ENCODE measurements around the gene ORC1. TPM values are rescaled to one million over a fixed set of nuclear protein-coding genes. Genes with fewer than 3 reads are reported as not detected.
"Not testable (repeated sequence)": the region's sequence is repeated elsewhere in the genome, so short reads cannot be mapped to it uniquely, and the experiment has no call there.

ORC1 gene
- total RNA-seq, 4 donors from 2014 or later: 0.29 to 2.6 (median 0.50) TPM

DNA sequence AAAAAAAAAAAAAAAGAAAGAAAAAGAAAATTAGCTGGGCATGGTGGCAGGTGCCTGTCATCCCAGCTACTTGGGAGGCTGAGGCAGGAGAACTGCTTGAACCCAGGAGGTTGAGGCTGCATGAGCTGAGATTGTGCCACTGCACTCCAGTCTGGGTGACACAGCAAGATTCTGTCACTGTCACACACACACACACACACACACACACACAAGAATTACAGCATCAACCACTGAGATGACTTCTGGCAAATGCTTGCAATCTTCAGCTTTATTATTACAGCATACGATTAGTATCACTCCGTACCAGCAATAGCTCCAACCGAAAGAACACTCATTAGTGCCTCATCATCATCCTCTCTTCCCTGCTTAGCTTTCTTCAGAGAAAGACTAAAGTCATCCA, 4.6 kb downstream of the ORC1 start:
- no peak overlapping the region for H3K4me3 ChIP-seq
- no peaks in the 10 kb centered on the region for H3K36me3 ChIP-seq
- ATAC-seq (no peak), DNase-seq (no peak)
- TF ChIP-seq, protein P1, sequence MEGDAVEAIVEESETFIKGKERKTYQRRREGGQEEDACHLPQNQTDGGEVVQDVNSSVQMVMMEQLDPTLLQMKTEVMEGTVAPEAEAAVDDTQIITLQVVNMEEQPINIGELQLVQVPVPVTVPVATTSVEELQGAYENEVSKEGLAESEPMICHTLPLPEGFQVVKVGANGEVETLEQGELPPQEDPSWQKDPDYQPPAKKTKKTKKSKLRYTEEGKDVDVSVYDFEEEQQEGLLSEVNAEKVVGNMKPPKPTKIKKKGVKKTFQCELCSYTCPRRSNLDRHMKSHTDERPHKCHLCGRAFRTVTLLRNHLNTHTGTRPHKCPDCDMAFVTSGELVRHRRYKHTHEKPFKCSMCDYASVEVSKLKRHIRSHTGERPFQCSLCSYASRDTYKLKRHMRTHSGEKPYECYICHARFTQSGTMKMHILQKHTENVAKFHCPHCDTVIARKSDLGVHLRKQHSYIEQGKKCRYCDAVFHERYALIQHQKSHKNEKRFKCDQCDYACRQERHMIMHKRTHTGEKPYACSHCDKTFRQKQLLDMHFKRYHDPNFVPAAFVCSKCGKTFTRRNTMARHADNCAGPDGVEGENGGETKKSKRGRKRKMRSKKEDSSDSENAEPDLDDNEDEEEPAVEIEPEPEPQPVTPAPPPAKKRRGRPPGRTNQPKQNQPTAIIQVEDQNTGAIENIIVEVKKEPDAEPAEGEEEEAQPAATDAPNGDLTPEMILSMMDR (IDR thresholded peaks at IDR 0.05 in 4 of 5, conservative IDR thresholded peaks at IDR 0.05 in 1 of 5): no peak
- no peak for TF ChIP-seq POLR2A (IDR thresholded peaks at IDR 0.05)
- peaks cover 8 to 9% of the 10 kb centered on the region in 2 donors for H3K4me1 ChIP-seq
- intact Hi-C loops (cut with DNase I; ENCODE audit: low total_unique reads) (loop anchor here (5.0 kb wide), 1 partner anchor 153 kb away; the partner anchor contains the start of gene TUT4), in situ Hi-C loops (cut with MboI; ENCODE audit: low sequenced_read_pairs in 4 of 4) (loop anchor here in 3 of 4 donors (25.0 kb wide), 1 partner anchor 288 kb away; the partner anchor contains the start of gene COA7 (in 3 of the 3))
- H3K9me3 ChIP-seq: no peaks in the 10 kb centered on the region
- H3K27me3 ChIP-seq: no peaks in the 10 kb centered on the region
- H3K27ac ChIP-seq: no peak overlapping the region

DNA sequence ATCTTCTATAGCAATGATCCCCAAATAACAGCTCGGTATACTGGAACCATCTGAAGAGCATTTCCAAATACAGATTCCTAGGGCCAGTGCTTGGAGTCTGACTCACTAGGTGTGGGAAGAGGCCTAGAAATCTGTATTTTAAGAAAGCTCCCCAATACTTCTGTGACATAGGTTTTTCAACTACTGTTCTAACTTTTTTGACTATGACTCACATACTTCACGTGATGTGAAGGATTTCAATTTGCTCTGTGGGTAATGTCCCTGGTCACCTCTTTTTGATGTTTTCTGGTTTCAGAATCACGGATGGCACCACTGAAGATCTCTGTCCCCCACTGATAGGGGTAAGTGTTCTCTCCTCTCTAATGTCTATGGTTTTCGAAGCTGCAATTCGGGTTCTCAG, 11.0 kb downstream of the ORC1 start:
- no peaks in the 10 kb centered on the region for H3K4me1 ChIP-seq
- H3K9me3 ChIP-seq: no peaks in the 10 kb centered on the region
- no peaks in the 10 kb centered on the region for H3K36me3 ChIP-seq
- TF ChIP-seq, protein P1 (IDR thresholded peaks at IDR 0.05 in 4 of 5, conservative IDR thresholded peaks at IDR 0.05 in 1 of 5): no peak
- no peak for TF ChIP-seq POLR2A (IDR thresholded peaks at IDR 0.05)
- ATAC-seq: no peak
- intact Hi-C loops (cut with DNase I; ENCODE audit: low total_unique reads) (no loop called here), in situ Hi-C loops (cut with MboI; ENCODE audit: low sequenced_read_pairs in 4 of 4) (no loop called here)
- H3K27ac ChIP-seq: no peak overlapping the region
- no peaks in the 10 kb centered on the region for H3K27me3 ChIP-seq
- DNase-seq: no peak
- no peak overlapping the region for H3K4me3 ChIP-seq

DNA sequence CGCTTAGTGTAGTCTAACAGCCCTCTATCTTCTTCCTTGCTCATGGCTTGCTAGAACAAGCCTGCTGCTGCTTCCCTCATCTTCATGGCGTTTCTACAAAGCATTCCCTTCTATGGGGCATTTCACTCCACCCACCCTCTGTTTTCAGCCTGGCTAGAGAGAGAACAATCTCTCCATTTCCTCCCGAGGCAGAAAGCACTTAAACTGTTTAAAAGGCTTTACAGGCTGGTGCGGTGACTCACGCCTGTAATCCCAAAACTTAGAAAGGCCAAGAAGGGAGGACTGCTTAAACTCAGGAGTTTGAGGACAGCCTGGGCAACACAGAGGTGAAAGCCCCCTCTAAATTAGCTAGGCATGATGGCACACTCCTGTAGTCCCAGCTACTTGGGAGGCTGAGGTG, 17.8 kb downstream of the ORC1 start:
- Histone ChIP-seq H3K27me3 (no peaks in the 10 kb centered on the region), H3K4me1 (no peaks in the 10 kb centered on the region), H3K36me3 (no peaks in the 10 kb centered on the region), H3K4me3 (no peak overlapping the region), H3K9me3 (no peaks in the 10 kb centered on the region), H3K27ac (no peak overlapping the region)
- in situ Hi-C loops (cut with MboI; ENCODE audit: low sequenced_read_pairs in 4 of 4) (no loop called here), intact Hi-C loops (cut with DNase I; ENCODE audit: low total_unique reads) (no loop called here)
- ATAC-seq (no peak), DNase-seq (no peak)
- TF ChIP-seq, protein P1 (IDR thresholded peaks at IDR 0.05 in 4 of 5, conservative IDR thresholded peaks at IDR 0.05 in 1 of 5): no peak
- no peak for TF ChIP-seq POLR2A (IDR thresholded peaks at IDR 0.05)

GRCh38 chr1:52385376-52385775, 18.8 kb downstream of the ORC1 start:
- TF ChIP-seq, protein P1 (IDR thresholded peaks at IDR 0.05 in 4 of 5, conservative IDR thresholded peaks at IDR 0.05 in 1 of 5): no peak
- TF ChIP-seq POLR2A (IDR thresholded peaks at IDR 0.05): no peak
- no peaks in the 10 kb centered on the region for H3K4me1 ChIP-seq
- H3K27me3 ChIP-seq: no peaks in the 10 kb centered on the region
- DNase-seq: no peak
- in situ Hi-C loops (cut with MboI; ENCODE audit: low sequenced_read_pairs in 4 of 4) (no loop called here), intact Hi-C loops (cut with DNase I; ENCODE audit: low total_unique reads) (no loop called here)
- H3K27ac ChIP-seq: no peak overlapping the region
- no peaks in the 10 kb centered on the region for H3K9me3 ChIP-seq
- no peaks in the 10 kb centered on the region for H3K36me3 ChIP-seq
- no peak for ATAC-seq
- no peak overlapping the region for H3K4me3 ChIP-seq

DNA sequence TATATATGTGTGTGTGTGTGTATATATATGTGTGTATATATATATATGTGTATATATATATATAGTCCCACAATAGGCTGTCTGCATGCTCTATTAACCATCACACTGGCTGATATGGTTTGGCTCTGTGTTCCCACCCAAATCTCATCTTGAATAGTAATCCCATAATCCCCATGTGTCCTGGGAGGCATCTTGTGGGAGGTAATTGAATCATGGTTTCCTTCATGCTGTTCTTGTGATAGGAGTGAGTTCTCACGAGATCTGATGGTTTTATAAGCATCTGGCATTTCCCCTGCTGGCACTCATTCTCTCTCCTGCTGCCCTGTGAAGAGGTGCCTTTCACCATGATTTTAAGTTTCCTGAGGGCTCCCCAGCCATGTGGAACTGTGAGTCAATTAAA, 34.4 kb downstream of the ORC1 start:
- ATAC-seq; H3K27ac ChIP-seq; H3K27me3 ChIP-seq; DNase-seq; H3K9me3 ChIP-seq; in situ Hi-C loops (cut with MboI; ENCODE audit: low sequenced_read_pairs in 4 of 4); H3K4me1 ChIP-seq; H3K36me3 ChIP-seq; H3K4me3 ChIP-seq: not testable (repeated sequence)
- intact Hi-C loops (cut with DNase I; ENCODE audit: low total_unique reads): loop anchor here (5.0 to 10.0 kb wide), 4 partner anchors 182 to 555 kb away; partner anchors contain the start of genes ECHDC2, SCP2, TUT4 and ZFYVE9

Data from gastrocnemius medialis (tissue), 4 donors.